Karpas-422 (cell line): ENCODE measurements around the gene SPRED3. TPM values are rescaled to one million over a fixed set of nuclear protein-coding genes. Genes with fewer than 3 reads are reported as not detected.
"Not testable (repeated sequence)": the region's sequence is repeated elsewhere in the genome, so short reads cannot be mapped to it uniquely, and the experiment has no call there.

ENCODE experiments used
- DNase-seq: peaks from one replicate; pipeline ENCODE4 v3.0.0-alpha.2; 2015
- H2AFZ ChIP-seq: fragments of 200-600 bp; sonication (generic); 2 replicates; pipeline ENCODE4 v1.6.1; 2014; ENCODE audit warnings: antibody characterized with exemption, low read length, mixed read lengths
- H3K27ac ChIP-seq: fragments of 200-600 bp; sonication (generic); 2 replicates; pipeline ENCODE4 v1.5.1; 2014; ENCODE audit warnings: mild to moderate bottlenecking, low read length, moderate library complexity
- H3K27me3 ChIP-seq: fragments of 200-600 bp; sonication (generic); 2 replicates; pipeline ENCODE4 v1.6.1; 2014; ENCODE audit warnings: low read length, mixed read lengths
- H3K36me3 ChIP-seq: fragments of 200-600 bp; sonication (generic); 2 replicates; pipeline ENCODE4 v1.6.1; 2014; ENCODE audit warnings: low read length, mixed read lengths; ENCODE audit not compliant: insufficient read depth
- H3K4me1 ChIP-seq: fragments of 200-600 bp; sonication (generic); 2 replicates; pipeline ENCODE4 v1.6.1; 2014; ENCODE audit warnings: mild to moderate bottlenecking, low read length, mixed read lengths
- H3K4me2 ChIP-seq: fragments of 200-600 bp; sonication (generic); 2 replicates; pipeline ENCODE4 v1.6.1; 2014; ENCODE audit warnings: low read length, low read depth, mild to moderate bottlenecking; ENCODE audit not compliant: poor library complexity, severe bottlenecking
- H3K4me3 ChIP-seq: fragments of 200-600 bp; sonication (generic); 2 replicates; pipeline ENCODE4 v1.5.1; 2014; ENCODE audit warnings: mild to moderate bottlenecking, antibody characterized with exemption, low read length, mixed read lengths
- H3K79me2 ChIP-seq: fragments of 200-600 bp; sonication (generic); 2 replicates; pipeline ENCODE4 v1.6.1; 2014; ENCODE audit warnings: mild to moderate bottlenecking, low read length, mixed read lengths
- H3K9ac ChIP-seq: fragments of 200-600 bp; sonication (generic); 2 replicates; pipeline ENCODE4 v1.6.0; 2014; ENCODE audit warnings: low read length
- H3K9me2 ChIP-seq: fragments of 200-600 bp; sonication (generic), shearing (Covaris generic); replicated peaks from 2 replicates; pipeline ENCODE4 v1.6.0; 2014; ENCODE audit warnings: mild to moderate bottlenecking, low read length, moderate library complexity; ENCODE audit not compliant: insufficient read depth
- H3K9me3 ChIP-seq: fragments of 300-700, 200-600 bp; sonication (generic); 2 replicates; pipeline ENCODE4 v1.6.1; 2014; ENCODE audit warnings: low read length, mixed read lengths
- H4K20me1 ChIP-seq: fragments of 200-600 bp; sonication (generic); 2 replicates; pipeline ENCODE4 v1.6.1; 2014; ENCODE audit warnings: mild to moderate bottlenecking, antibody characterized with exemption, low read length, low read depth; ENCODE audit not compliant: insufficient read depth
- total RNA-seq: library from RNA; depleted of rRNA; stranded (reverse); fragments of >200 nt; shearing (Covaris generic); gene quantifications from 2 replicates; pipeline ENCODE4 v1.2.3, GENCODE V29; 2014; ENCODE audit warnings: low replicate concordance

The SPRED3 gene
- total RNA-seq, 1 experiment from 2014 or later = 0.11 TPM

DNA sequence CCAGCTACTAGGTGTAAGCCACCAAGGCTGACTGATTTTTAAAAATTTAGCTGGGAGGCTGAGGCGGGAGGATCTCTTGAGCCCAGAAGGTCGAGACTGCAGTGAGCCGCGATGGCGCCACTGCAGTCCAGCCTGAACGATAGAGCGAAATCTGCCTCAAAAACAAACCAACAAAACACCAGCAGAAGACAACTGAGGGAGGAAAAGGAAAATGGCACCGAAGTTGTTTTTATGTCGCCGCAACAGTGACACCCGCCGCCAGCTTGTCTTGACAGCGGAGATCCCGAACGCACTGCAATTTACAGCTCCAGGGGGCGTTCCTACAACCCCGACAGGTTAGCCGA, 14.1 kb downstream of the SPRED3 start:
- Histone ChIP-seq H3K27ac (no peak overlapping the region), H3K4me1 (peaks cover 8% of the 10 kb centered on the region), H3K9ac (peak overlapping the region; percentile 64), H4K20me1 (no peaks in the 10 kb centered on the region), H2AFZ (peak overlapping the region; percentile 95; the same call in 1 of the 2 replicates), H3K36me3 (no peaks in the 10 kb centered on the region), H3K79me2 (no peaks in the 10 kb centered on the region), H3K27me3 (no peaks in the 10 kb centered on the region), H3K9me3 (no peaks in the 10 kb centered on the region), H3K4me3 (peak overlapping the region; percentile 66), H3K9me2 (no peaks in the 10 kb centered on the region), H3K4me2 (peak overlapping the region; percentile 69)
- DNase-seq = no peak

DNA sequence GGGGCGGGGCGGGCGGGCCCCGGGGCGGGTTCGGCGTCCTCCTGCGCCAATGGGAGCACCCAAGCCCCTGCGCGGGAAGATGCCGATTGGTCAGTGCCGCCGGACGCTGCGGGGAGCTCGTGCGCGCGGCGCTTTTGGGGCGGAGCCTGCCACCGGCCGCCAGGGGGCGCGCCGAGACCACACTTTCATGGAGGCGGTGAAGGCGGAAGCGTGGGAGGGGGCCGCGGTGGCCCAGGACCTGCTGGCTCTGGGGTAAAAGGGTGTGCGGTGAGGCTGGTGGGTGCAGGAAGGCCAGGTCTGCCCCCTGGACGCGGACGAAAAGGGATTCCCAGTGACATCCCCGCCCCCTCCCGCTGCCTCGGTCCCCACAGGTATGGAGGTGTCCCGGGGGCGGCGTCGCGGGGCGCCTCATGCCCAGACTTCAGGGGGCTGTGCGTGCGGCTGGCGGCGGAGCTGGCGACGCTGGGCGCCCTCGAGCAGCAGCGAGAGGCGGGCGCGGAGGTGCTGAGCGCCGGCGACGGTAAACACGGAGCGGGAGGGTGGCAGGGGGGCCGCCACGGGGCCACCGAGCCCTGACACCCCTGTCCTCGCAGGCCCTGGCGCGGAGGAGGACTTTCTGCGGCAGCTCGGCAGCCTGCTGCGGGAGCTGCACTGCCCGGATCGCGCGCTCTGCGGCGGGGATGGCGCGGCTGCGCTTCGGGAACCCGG, 14.6 kb downstream of the SPRED3 start, which contains the start of gene FAM98C:
FAM98C (plus strand) TSS at position 127 of the 708 bp plus-strand sequence; CDS start at position 188, 61 bp downstream.
- H3K9me2 ChIP-seq = no peaks in the 10 kb centered on the region
- no peak within 1 kb of the TSS for H3K27ac ChIP-seq
- no peaks in the 10 kb centered on the region for H3K79me2 ChIP-seq
- no peaks in the 10 kb centered on the region for H3K27me3 ChIP-seq
- peaks cover 8% of the 10 kb centered on the region for H3K4me1 ChIP-seq
- no peaks in the 10 kb centered on the region for H3K9me3 ChIP-seq
- H3K9ac ChIP-seq = peak within 1 kb of the TSS; percentile 83
- DNase-seq = peak; percentile 99
- peak within 1 kb of the TSS; percentile 96 for H3K4me2 ChIP-seq
- H3K4me3 ChIP-seq = peak within 1 kb of the TSS; percentile 90
- no peaks in the 10 kb centered on the region for H3K36me3 ChIP-seq
- H4K20me1 ChIP-seq = no peaks in the 10 kb centered on the region
- H2AFZ ChIP-seq = peak within 1 kb of the TSS; percentile 95

DNA sequence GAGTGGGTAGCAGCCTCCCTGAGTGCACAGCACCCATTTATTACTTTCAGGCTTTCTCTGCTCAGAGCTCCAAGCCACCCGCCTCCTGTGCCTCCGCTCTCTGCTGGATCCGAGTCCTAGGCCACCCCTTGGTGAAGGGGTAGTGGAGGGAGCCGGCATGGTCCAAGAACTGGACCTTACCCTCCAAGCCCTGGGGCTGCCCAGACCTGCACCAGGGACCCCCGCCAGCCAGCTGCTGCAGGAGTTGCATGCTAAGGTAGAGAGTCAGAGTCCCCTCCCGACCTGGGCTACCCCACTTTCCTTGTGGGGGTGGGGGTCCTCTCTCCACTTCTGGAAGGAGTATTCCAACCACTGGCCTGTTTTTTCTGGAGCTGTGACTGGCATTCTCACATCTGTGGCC, 16.4 kb downstream of the SPRED3 start:
- no peaks in the 10 kb centered on the region for H3K9me3 ChIP-seq
- H4K20me1 ChIP-seq = no peaks in the 10 kb centered on the region
- DNase-seq = no peak
- no peaks in the 10 kb centered on the region for H3K79me2 ChIP-seq
- H3K27ac ChIP-seq = no peak overlapping the region
- H3K27me3 ChIP-seq = no peaks in the 10 kb centered on the region
- H3K36me3 ChIP-seq = no peaks in the 10 kb centered on the region
- peaks cover 8% of the 10 kb centered on the region for H3K4me1 ChIP-seq
- no peak overlapping the region for H3K9ac ChIP-seq
- H2AFZ ChIP-seq = no peak overlapping the region
- H3K4me3 ChIP-seq = no peak overlapping the region
- no peak overlapping the region for H3K4me2 ChIP-seq
- no peaks in the 10 kb centered on the region for H3K9me2 ChIP-seq

DNA sequence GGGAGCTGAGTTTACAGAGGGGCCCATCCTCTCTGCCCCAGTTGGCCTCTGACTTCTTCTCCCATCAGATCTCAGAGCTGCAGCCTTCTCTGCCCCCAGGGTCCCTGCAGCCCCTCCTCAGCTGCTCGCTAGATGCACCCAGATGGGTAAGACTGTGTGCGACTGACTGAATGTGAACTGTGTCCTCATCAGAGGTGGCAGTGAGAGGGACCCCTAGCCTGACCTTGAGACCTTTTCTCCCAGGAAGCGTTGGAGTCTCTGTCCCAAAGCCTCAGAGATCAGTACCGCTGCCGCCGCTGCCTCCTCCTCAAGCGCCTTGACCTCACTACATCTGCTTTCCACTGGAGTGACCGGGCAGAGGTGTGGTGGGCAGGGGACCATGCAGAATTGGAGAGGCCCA, 16.8 kb downstream of the SPRED3 start:
- Histone ChIP-seq H3K79me2 (no peaks in the 10 kb centered on the region), H3K27me3 (no peaks in the 10 kb centered on the region), H3K4me3 (no peak overlapping the region), H3K9me2 (no peaks in the 10 kb centered on the region), H3K27ac (no peak overlapping the region), H4K20me1 (no peaks in the 10 kb centered on the region), H3K4me1 (peaks cover 8% of the 10 kb centered on the region), H3K9me3 (no peaks in the 10 kb centered on the region), H2AFZ (no peak overlapping the region), H3K36me3 (no peaks in the 10 kb centered on the region), H3K4me2 (no peak overlapping the region), H3K9ac (no peak overlapping the region)
- DNase-seq = no peak

DNA sequence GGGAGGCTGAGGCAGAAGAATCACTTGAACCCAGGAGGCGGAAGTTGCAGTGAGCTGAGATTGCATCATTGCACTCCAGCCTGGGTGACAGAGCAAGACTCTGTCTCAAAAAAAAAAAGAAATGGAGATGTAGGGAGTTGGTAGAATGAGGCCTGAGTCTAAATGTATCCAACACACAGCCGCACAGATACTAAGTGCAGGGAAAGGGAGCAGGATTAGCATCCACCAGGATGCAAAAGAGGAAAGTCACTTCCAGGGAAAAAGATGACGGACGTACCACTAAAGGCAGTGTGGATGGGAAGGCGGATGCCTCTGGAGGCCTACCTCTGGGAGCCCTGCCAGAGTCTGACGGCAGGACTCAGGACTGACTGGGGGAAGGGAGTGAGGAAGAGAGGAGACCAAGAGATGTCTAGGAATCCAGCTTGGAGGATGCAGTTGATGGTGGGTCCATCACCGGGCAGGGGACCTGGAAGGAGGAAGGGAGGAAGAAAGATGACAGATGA, 21.2 kb downstream of the SPRED3 start:
- Histone ChIP-seq H3K36me3 (no peaks in the 10 kb centered on the region), H3K27me3 (no peaks in the 10 kb centered on the region), H3K4me2 (no peak overlapping the region), H3K27ac (no peak overlapping the region), H4K20me1 (no peaks in the 10 kb centered on the region), H3K9ac (no peak overlapping the region), H3K9me2 (no peaks in the 10 kb centered on the region), H3K9me3 (no peaks in the 10 kb centered on the region), H3K4me1 (no peaks in the 10 kb centered on the region), H3K79me2 (no peaks in the 10 kb centered on the region), H2AFZ (no peak overlapping the region), H3K4me3 (no peak overlapping the region)
- DNase-seq = no peak

DNA sequence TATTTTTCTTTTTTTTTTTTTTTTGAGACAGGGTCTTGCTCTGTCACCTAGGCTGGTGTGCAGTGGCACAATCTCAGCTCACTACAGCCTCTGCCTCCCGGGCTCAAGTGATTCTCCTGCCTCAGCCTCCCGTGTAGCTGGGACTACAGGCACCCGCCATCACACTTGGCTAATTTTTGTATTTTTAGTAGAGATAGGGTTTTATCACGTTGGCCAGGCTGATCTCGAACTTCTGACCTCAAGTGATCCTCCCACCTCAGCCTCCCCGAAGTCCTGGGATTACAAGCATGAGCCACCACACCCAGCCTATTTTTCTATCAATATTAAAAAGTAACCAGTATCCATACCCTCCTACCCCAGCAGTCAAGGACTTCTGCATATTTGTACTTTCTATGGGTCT, 21.9 kb downstream of the SPRED3 start:
- not testable (repeated sequence) for H3K9ac ChIP-seq, H3K36me3 ChIP-seq, H3K4me1 ChIP-seq, H3K27me3 ChIP-seq, H4K20me1 ChIP-seq, H3K4me3 ChIP-seq, DNase-seq, H3K27ac ChIP-seq, H3K9me2 ChIP-seq, H3K79me2 ChIP-seq, H3K4me2 ChIP-seq, H3K9me3 ChIP-seq, H2AFZ ChIP-seq

DNA sequence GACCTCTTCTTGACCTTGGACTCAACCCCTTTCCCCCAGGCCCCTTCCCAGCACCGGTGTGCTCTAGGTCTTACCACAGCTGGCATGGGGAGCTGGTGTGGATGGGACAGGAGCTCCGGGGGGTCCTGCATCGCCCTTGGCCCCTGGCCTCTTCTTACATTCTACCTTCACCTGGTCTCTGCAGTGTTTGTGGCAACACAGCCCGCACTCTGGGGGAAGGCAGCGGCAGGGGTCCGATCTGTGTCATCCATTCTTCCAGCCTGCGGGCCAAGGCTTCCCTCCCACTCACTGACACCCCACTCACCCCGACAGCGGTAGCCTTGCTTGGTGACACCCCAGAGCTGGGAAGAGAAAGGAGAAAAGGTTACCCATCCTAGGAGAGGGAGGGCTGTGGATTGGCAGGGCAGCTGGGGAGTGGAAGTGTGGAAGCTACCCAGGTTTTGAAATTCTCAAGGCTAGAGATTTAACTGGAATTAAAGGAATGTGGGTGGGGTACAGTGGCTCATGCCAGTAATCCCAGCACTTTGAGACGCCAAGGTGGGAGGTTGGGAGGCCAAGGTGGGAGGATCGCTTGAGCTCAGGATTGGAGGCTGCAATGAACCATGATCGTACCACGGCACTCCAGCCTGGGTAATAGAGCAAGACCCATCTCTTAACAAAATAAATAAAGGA, 22.7 kb downstream of the SPRED3 start:
- H3K4me2 ChIP-seq = no peak overlapping the region
- H3K27ac ChIP-seq = no peak overlapping the region
- no peaks in the 10 kb centered on the region for H3K9me2 ChIP-seq
- H2AFZ ChIP-seq = no peak overlapping the region
- H4K20me1 ChIP-seq = no peaks in the 10 kb centered on the region
- H3K9ac ChIP-seq = no peak overlapping the region
- H3K36me3 ChIP-seq = no peaks in the 10 kb centered on the region
- DNase-seq = no peak
- H3K4me1 ChIP-seq = no peaks in the 10 kb centered on the region
- no peaks in the 10 kb centered on the region for H3K9me3 ChIP-seq
- no peaks in the 10 kb centered on the region for H3K79me2 ChIP-seq
- H3K27me3 ChIP-seq = no peaks in the 10 kb centered on the region
- no peak overlapping the region for H3K4me3 ChIP-seq

DNA sequence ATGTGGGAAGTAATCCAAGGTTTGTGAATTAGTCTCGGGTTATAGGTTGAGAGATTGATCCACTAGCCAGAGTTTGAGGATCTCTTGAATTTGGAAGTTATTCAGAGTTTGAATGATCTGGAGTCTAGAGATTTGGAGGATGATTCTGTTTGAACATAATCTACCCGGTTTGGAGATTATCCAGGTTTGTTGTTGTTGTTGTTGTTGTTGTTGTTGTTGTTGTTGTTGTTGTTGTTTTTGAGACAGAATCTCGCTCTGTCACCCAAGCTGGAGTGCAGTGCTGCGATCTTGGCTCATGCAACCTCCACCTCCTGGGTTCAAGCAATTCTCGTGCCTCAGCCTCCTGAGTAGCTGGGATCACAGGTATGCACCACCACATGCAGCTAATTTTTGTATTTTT, 23.4 kb downstream of the SPRED3 start:
- not testable (repeated sequence) for H3K9me3 ChIP-seq, H2AFZ ChIP-seq, H3K79me2 ChIP-seq, H3K4me3 ChIP-seq, H4K20me1 ChIP-seq, H3K27ac ChIP-seq, H3K4me2 ChIP-seq, H3K4me1 ChIP-seq, H3K27me3 ChIP-seq, H3K9ac ChIP-seq, H3K9me2 ChIP-seq, H3K36me3 ChIP-seq, DNase-seq
